B cell (primary cell): ENCODE results near the gene ARHGAP22. TPM values are rescaled to one million over a fixed set of nuclear protein-coding genes. Genes with fewer than 3 reads are reported as not detected.
"Not testable (repeated sequence)": the region's sequence is repeated elsewhere in the genome, so short reads cannot be mapped to it uniquely, and the experiment has no call there.

Experiments
- ATAC-seq: fragments of 200-7000 bp; cut with Tn5 transposase; one replicate; pipeline ENCODE4 v1.10.0; 2021; ENCODE audit warnings: low read depth, mild to moderate bottlenecking, moderate number of reproducible peaks, moderate library complexity
- CTCF ChIA-PET: fragments of 350-600 bp; sonication (Branson Sonifier 250); formaldehyde crosslinking; loops from one replicate; lab custom pipeline; 2021; ENCODE audit warnings: antibody characterized with exemption, inconsistent platforms; lab: Charles Lee
- POLR2A ChIA-PET: fragments of 350-600 bp; sonication (Branson Sonifier 250); formaldehyde crosslinking; loops from one replicate; lab custom pipeline; 2021; ENCODE audit warnings: antibody characterized with exemption; lab: Charles Lee
- DNase-seq: peaks from one replicate; pipeline ENCODE4 v3.0.0; 2013
- H2AFZ ChIP-seq: 2 replicates; pipeline ENCODE4 v1.6.1; 2012; ENCODE audit warnings: mild to moderate bottlenecking, low read depth, low read length; ENCODE audit not compliant: insufficient read depth, poor library complexity, severe bottlenecking
- H3K27ac ChIP-seq, 2 donors: 1 replicate in 1 of 2; 2 replicates in 1 of 2; pipeline ENCODE4 v1.5.1; 2012 to 2013; ENCODE audit warnings: low read length in 2 of 2, mild to moderate bottlenecking in 2 of 2, moderate library complexity in 1 of 2
- H3K27me3 ChIP-seq, 4 experiments: fragments of 200-600 bp in 1 of 4; sonication (generic) in 1 of 4; replicated peaks in 1 of 4; 1 replicate in 2 of 4; 2 replicates in 2 of 4; pipeline versions ENCODE4 v1.6.1 to v1.7.0; 2013 to 2016; ENCODE audit warnings: low read length in 3 of 4, mild to moderate bottlenecking in 2 of 4, mixed read lengths in 1 of 4, moderate library complexity in 1 of 4; ENCODE audit not compliant: insufficient read depth in 4 of 4, control insufficient read depth in 3 of 4; ENCODE audit errors: control extremely low read depth in 1 of 4
- H3K36me3 ChIP-seq, 2 experiments: replicated peaks in 1 of 2; 1 replicate in 1 of 2; 2 replicates in 1 of 2; pipeline versions ENCODE4 v1.6.1 to v1.7.1; 2013; ENCODE audit warnings: low read length in 1 of 2; ENCODE audit not compliant: insufficient read depth in 2 of 2, control insufficient read depth in 1 of 2; ENCODE audit errors: control extremely low read depth in 1 of 2, extremely low read depth in 1 of 2
- H3K4me1 ChIP-seq, 2 donors: fragments of 200-600 bp in 1 of 2; sonication (generic) in 1 of 2; 1 replicate in 1 of 2; 2 replicates in 1 of 2; pipeline versions ENCODE4 v1.5.1 to v1.6.1; 2013 to 2017; ENCODE audit warnings: low read length in 2 of 2; ENCODE audit not compliant: control insufficient read depth in 2 of 2, insufficient read depth in 2 of 2
- H3K4me2 ChIP-seq: replicated peaks from 2 replicates; pipeline ENCODE3; 2012; ENCODE audit warnings: mild to moderate bottlenecking, low read depth, low read length; ENCODE audit not compliant: poor library complexity, severe bottlenecking
- H3K4me3 ChIP-seq, 5 experiments: fragments of 200-600 bp in 1 of 5; sonication (generic) in 1 of 5; 1 replicate in 3 of 5; 2 replicates in 2 of 5; pipeline versions ENCODE4 v1.5.1 to v1.7.0; 2011 to 2016; ENCODE audit warnings: low read length in 4 of 5, mild to moderate bottlenecking in 4 of 5, low read depth in 2 of 5, control low read depth in 1 of 5, moderate library complexity in 1 of 5; ENCODE audit not compliant: insufficient read depth in 1 of 5; ENCODE audit errors: control extremely low read depth in 1 of 5, extremely low read depth in 1 of 5
- H3K79me2 ChIP-seq: fragments of 200-600 bp; sonication (generic); one replicate; pipeline ENCODE4 v1.6.0; 2016; ENCODE audit warnings: low read length; ENCODE audit not compliant: control insufficient read depth, insufficient read depth
- H3K9ac ChIP-seq: fragments of 200-600 bp; sonication (generic); 2 replicates; pipeline ENCODE4 v1.6.1; 2017; ENCODE audit warnings: mild to moderate bottlenecking, low read length, moderate library complexity
- H3K9me3 ChIP-seq, 3 donors: one replicate each; pipeline versions ENCODE4 v1.6.1 to v1.7.1; 2013; ENCODE audit warnings: low read length in 2 of 3; ENCODE audit not compliant: control insufficient read depth in 2 of 3, insufficient read depth in 1 of 3; ENCODE audit errors: control extremely low read depth in 1 of 3
- H4K20me1 ChIP-seq: 2 replicates; pipeline ENCODE4 v1.6.0; 2012; ENCODE audit warnings: mild to moderate bottlenecking, low read length; ENCODE audit not compliant: insufficient read depth, control insufficient read depth, poor library complexity, severe bottlenecking
- H3K27ac Mint-ChIP-seq: one replicate; pipeline ENCODE4 v1.8.0; 2021; ENCODE audit warnings: mixed read lengths
- H3K27me3 Mint-ChIP-seq: one replicate; pipeline ENCODE4 v1.8.0; 2021; ENCODE audit warnings: mixed read lengths
- H3K4me1 Mint-ChIP-seq: one replicate; pipeline ENCODE4 v1.8.0; 2021; ENCODE audit warnings: mixed read lengths
- H3K4me3 Mint-ChIP-seq: one replicate; pipeline ENCODE4 v1.8.0; 2021; ENCODE audit warnings: mixed read lengths
- H3K9me3 Mint-ChIP-seq: one replicate; pipeline ENCODE4 v1.8.0; 2022; ENCODE audit warnings: mixed read lengths; ENCODE audit not compliant: insufficient read depth
- EZH2 ChIP-seq: IDR thresholded peaks from 2 replicates; pipeline ENCODE4 v1.6.1; 2012; ENCODE audit warnings: borderline replicate concordance, low read depth, mild to moderate bottlenecking, moderate library complexity, low read length; ENCODE audit not compliant: insufficient read depth, poor library complexity, severe bottlenecking
- WGBS: methylation state at CpG from one replicate; pipeline ENCODE4 v1.1.5; 2013; ENCODE audit warnings: missing lambda C conversion rate; ENCODE audit not compliant: insufficient coverage; 5-methylcytosine and 5-hydroxymethylcytosine counted together
- intact Hi-C: fragments of 100-400 bp; cut with micrococcal nuclease; formaldehyde crosslinking; loops from one replicate; pipeline ENCODE4 v1.10.0; 2022
- polyA plus RNA-seq: library from polyadenylated mRNA; depleted of rRNA; stranded (reverse); fragments of >200 nt; gene quantifications from 2 replicates; pipeline ENCODE4 v1.2.3, GENCODE V29; 2012
- total RNA-seq, 2 donors: library from RNA; stranded (reverse); fragments of 120-200 nt in 1 of 2; gene quantifications; 1 replicate in 1 of 2; 2 replicates in 1 of 2; pipeline versions ENCODE4 v1.2.3 to v1.2.4, GENCODE V29; 2013 to 2022
- TF ChIP-seq, protein P1 (sequence below): fragments of 200-600 bp; IDR thresholded peaks from one replicate; pipeline ENCODE4 v1.8.0; 2022; ENCODE audit warnings: antibody characterized with exemption, mild to moderate bottlenecking

The ARHGAP22 gene
- total and polyA plus RNA-seq, 2 donors (not counting 1 experiment from before 2014, with no cell fraction given): 1.9 to 2.0 TPM

DNA sequence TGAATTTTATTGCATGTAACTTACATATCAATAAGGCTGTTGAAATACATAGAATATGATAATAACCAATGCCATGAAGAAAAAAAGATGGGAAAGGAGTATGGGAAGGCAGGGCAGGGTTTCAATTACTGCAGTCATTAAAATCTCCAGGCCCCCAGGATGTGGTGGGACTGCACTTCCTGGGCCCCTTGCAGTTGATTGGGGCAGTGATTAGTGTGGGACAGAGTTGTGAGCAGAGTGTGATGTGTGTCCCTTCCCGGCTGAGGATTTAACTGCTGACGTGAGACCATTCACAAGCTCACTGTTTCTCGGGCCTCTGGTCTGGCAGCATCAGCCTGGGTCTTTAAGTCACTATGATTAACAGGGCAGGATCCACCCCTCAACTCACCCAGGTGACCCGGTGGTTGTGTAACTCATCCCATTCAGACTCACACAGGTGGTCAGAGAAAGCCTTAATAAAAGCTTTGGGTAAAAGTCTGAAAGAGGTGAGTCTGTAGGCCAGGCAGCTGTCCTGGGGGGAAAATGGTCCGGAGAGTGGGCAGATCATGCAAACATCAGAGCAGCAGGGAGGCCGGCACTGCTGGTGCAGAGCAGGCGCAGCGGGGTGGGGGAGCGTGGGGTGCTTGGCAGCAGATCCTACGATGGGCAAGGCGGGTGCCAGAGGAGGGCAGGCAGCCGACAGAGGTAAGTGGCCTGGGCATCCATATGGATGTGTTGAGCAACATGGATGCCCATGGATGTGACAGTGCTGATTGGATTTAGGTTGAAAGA, 43.5 kb upstream of the ARHGAP22 start:
- Histone ChIP-seq H3K79me2 (no peaks in the 10 kb centered on the region), H3K27me3 (peaks cover 0 to 2% (median 0%) of the 10 kb centered on the region in 4 experiments), H3K36me3 (no peaks in the 10 kb centered on the region), H4K20me1 (no peaks in the 10 kb centered on the region), H3K4me2 (no peak overlapping the region), H3K4me1 (peaks cover 13 to 14% of the 10 kb centered on the region in 2 donors), H2AFZ (no peak overlapping the region), H3K4me3 (no peak overlapping the region), H3K9me3 (peaks cover 0 to 4% (median 0%) of the 10 kb centered on the region in 3 donors), H3K9ac (no peak overlapping the region), H3K27ac (no peak overlapping the region)
- H3K27ac Mint-ChIP-seq: no peak overlapping the region
- ChIA-PET POLR2A (no interaction called here), CTCF (interaction anchor here (1.1 to 13.4 kb wide), 7 partner anchors 8 to 97 kb away, joined by 3 to 512 read pairs (median 10); partner anchors contain the start of gene ARHGAP22)
- peaks cover 11% of the 10 kb centered on the region for H3K27me3 Mint-ChIP-seq
- no peaks in the 10 kb centered on the region for H3K9me3 Mint-ChIP-seq
- TF ChIP-seq, protein P1, sequence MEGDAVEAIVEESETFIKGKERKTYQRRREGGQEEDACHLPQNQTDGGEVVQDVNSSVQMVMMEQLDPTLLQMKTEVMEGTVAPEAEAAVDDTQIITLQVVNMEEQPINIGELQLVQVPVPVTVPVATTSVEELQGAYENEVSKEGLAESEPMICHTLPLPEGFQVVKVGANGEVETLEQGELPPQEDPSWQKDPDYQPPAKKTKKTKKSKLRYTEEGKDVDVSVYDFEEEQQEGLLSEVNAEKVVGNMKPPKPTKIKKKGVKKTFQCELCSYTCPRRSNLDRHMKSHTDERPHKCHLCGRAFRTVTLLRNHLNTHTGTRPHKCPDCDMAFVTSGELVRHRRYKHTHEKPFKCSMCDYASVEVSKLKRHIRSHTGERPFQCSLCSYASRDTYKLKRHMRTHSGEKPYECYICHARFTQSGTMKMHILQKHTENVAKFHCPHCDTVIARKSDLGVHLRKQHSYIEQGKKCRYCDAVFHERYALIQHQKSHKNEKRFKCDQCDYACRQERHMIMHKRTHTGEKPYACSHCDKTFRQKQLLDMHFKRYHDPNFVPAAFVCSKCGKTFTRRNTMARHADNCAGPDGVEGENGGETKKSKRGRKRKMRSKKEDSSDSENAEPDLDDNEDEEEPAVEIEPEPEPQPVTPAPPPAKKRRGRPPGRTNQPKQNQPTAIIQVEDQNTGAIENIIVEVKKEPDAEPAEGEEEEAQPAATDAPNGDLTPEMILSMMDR: no peak
- TF ChIP-seq EZH2: no peak
- WGBS: 99% methylated on average over 11 of the region's 12 CpGs
- DNase-seq: no peak
- intact Hi-C loops: no loop called here
- no peak for ATAC-seq
- H3K4me3 Mint-ChIP-seq: no peak overlapping the region
- H3K4me1 Mint-ChIP-seq: peaks cover 25% of the 10 kb centered on the region

DNA sequence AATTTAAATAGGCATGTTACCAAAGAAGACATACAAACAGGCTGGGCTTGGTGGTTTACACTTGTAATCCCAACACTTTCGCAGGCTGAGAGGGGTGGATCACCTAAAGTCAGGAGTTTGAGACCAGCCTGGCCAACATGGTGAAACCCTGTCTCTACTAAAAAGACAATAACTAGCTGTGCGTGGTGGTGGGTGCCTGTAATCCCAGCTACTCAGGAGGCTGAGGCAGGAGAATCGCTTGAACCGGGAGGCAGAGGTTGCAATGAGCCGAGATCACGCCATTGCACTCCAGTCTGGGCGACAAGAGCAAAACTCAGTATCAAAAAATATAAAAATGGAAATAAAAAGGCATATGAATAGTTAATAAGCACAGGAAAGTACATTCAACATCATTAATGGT, 42.2 kb upstream of the ARHGAP22 start:
- WGBS: 100% methylated on average over 1 of the region's 7 CpGs
- not testable (repeated sequence) for H3K9me3 ChIP-seq

More for the DNA sequence above, 42.2 kb upstream of the ARHGAP22 start:
- peaks cover 11% of the 10 kb centered on the region for H3K27me3 Mint-ChIP-seq
- intact Hi-C loops, H2AFZ ChIP-seq, H3K9me3 Mint-ChIP-seq, H3K36me3 ChIP-seq, H3K79me2 ChIP-seq, H4K20me1 ChIP-seq, POLR2A ChIA-PET, H3K4me3 Mint-ChIP-seq, H3K4me1 ChIP-seq, ATAC-seq, DNase-seq, H3K27me3 ChIP-seq, H3K4me2 ChIP-seq, H3K27ac ChIP-seq, H3K4me3 ChIP-seq, H3K27ac Mint-ChIP-seq, H3K9ac ChIP-seq: not testable (repeated sequence)
- CTCF ChIA-PET: interaction anchor here (1.3 to 13.4 kb wide), 4 partner anchors 9 to 95 kb away, joined by 4 to 512 read pairs (median 10); no protein-coding TSS in a partner anchor
- peaks cover 12% of the 10 kb centered on the region for H3K4me1 Mint-ChIP-seq
